Skeletal muscle tissue (tissue), 4 donors: ENCODE measurements around the gene WDR4. TPM values are rescaled to one million over a fixed set of nuclear protein-coding genes. Genes with fewer than 3 reads are reported as not detected.
"Not testable (repeated sequence)": the region's sequence is repeated elsewhere in the genome, so short reads cannot be mapped to it uniquely, and the experiment has no call there.

Experiments used
- H3K27ac ChIP-seq: one replicate; pipeline ENCODE4 v1.7.0; 2013; ENCODE audit warnings: mild to moderate bottlenecking, low read depth, low read length, inconsistent platforms
- H3K27me3 ChIP-seq, 3 donors: one replicate each; pipeline ENCODE4 v1.7.0; 2013; ENCODE audit warnings: low read length in 3 of 3; ENCODE audit not compliant: control insufficient read depth in 3 of 3, insufficient read depth in 3 of 3
- H3K36me3 ChIP-seq, 3 donors: one replicate each; pipeline ENCODE4 v1.7.0; 2013; ENCODE audit warnings: low read length in 3 of 3; ENCODE audit not compliant: control insufficient read depth in 3 of 3, insufficient read depth in 3 of 3
- H3K4me1 ChIP-seq, 3 donors: one replicate each; pipeline ENCODE4 v1.7.0; 2013; ENCODE audit warnings: low read length in 3 of 3, mild to moderate bottlenecking in 3 of 3; ENCODE audit not compliant: control insufficient read depth in 3 of 3, insufficient read depth in 3 of 3
- H3K4me3 ChIP-seq, 3 donors: one replicate each; pipeline ENCODE4 v1.7.0; 2013; ENCODE audit warnings: low read length in 3 of 3
- H3K9ac ChIP-seq, 3 donors: one replicate each; pipeline ENCODE4 v1.7.0; 2013; ENCODE audit warnings: low read length in 3 of 3, mild to moderate bottlenecking in 3 of 3, moderate library complexity in 2 of 3, low read depth in 1 of 3
- H3K9me3 ChIP-seq, 3 donors: one replicate each; pipeline ENCODE4 v1.7.0; 2013; ENCODE audit warnings: low read length in 3 of 3; ENCODE audit not compliant: control insufficient read depth in 3 of 3
- total RNA-seq: library from RNA; depleted of rRNA; stranded (reverse); fragments of >200 nt; gene quantifications from one replicate; pipeline ENCODE4 v1.2.3, GENCODE V29; 2014
- donor health status: Osteomylitis.

WDR4 gene
- total RNA-seq, 1 donor from 2014 or later: 8.4 TPM

GRCh38 chr21:42880352-42880751 lies 1.0 kb upstream of the WDR4 start:
- peak overlapping the region; percentile 74 to 99 (median 98) for H3K4me3 ChIP-seq
- H3K27me3 ChIP-seq: no peaks in the 10 kb centered on the region
- H3K36me3 ChIP-seq: peaks cover 3 to 7% (median 4%) of the 10 kb centered on the region in 3 donors
- no peaks in the 10 kb centered on the region for H3K9me3 ChIP-seq
- H3K9ac ChIP-seq: peak overlapping the region in 2 of 3 donors; percentile 77 to 89
- peak overlapping the region; percentile 69 for H3K27ac ChIP-seq
- H3K4me1 ChIP-seq: peaks cover 13 to 28% (median 15%) of the 10 kb centered on the region in 3 donors

- Histone ChIP-seq H3K36me3 (peaks cover 5 to 10% (median 7%) of the 10 kb centered on the region in 3 donors), H3K27ac (peak overlapping the region; percentile 69), H3K9me3 (no peaks in the 10 kb centered on the region), H3K9ac (peak overlapping the region; percentile 77 to 89 (median 89)), H3K4me3 (peak overlapping the region; percentile 74 to 99 (median 98)), H3K4me1 (peaks cover 13 to 28% (median 15%) of the 10 kb centered on the region in 3 donors), H3K27me3 (no peaks in the 10 kb centered on the region)
Measured at GRCh38 chr21:42878678-42878992, 704 bp downstream of the WDR4 start.

- not testable (repeated sequence) for H3K27me3 ChIP-seq, H3K9ac ChIP-seq, H3K27ac ChIP-seq, H3K4me3 ChIP-seq, H3K9me3 ChIP-seq
- Histone ChIP-seq H3K4me1 (peaks cover 13 to 28% (median 15%) of the 10 kb centered on the region in 3 donors), H3K36me3 (peaks cover 24 to 31% (median 30%) of the 10 kb centered on the region in 3 donors)
Measured at GRCh38 chr21:42875811-42876210, 3.5 kb downstream of the WDR4 start.

GRCh38 chr21:42873096-42873495 lies 6.2 kb downstream of the WDR4 start:
- H3K36me3 ChIP-seq: peaks cover 34 to 44% (median 43%) of the 10 kb centered on the region in 3 donors
- H3K4me3 ChIP-seq: no peak overlapping the region
- H3K27me3 ChIP-seq: no peaks in the 10 kb centered on the region
- H3K27ac ChIP-seq: no peak overlapping the region
- no peaks in the 10 kb centered on the region for H3K9me3 ChIP-seq
- no peak overlapping the region for H3K9ac ChIP-seq
- H3K4me1 ChIP-seq: peaks cover 2 to 3% (median 2%) of the 10 kb centered on the region in 3 donors

- no peaks in the 10 kb centered on the region for H3K9me3 ChIP-seq
- no peak overlapping the region for H3K27ac ChIP-seq
- H3K36me3 ChIP-seq: peaks cover 32 to 42% (median 35%) of the 10 kb centered on the region in 3 donors
- H3K9ac ChIP-seq: no peak overlapping the region
- H3K4me1 ChIP-seq: peaks cover 5 to 11% (median 8%) of the 10 kb centered on the region in 3 donors
- H3K27me3 ChIP-seq: no peaks in the 10 kb centered on the region
- H3K4me3 ChIP-seq: no peak overlapping the region
Measured at GRCh38 chr21:42868196-42868595, 11.1 kb downstream of the WDR4 start.

GRCh38 chr21:42865776-42866160 lies 13.6 kb downstream of the WDR4 start:
- Histone ChIP-seq H3K27me3 (no peaks in the 10 kb centered on the region), H3K9me3 (no peaks in the 10 kb centered on the region), H3K36me3 (peaks cover 29 to 35% (median 30%) of the 10 kb centered on the region in 3 donors), H3K4me3 (no peak overlapping the region), H3K9ac (peak overlapping the region in 2 of 3 donors; percentile 5 to 45), H3K27ac (peak overlapping the region; percentile 19), H3K4me1 (peaks cover 5 to 11% (median 8%) of the 10 kb centered on the region in 3 donors)

- H3K9me3 ChIP-seq: no peaks in the 10 kb centered on the region
- H3K27ac ChIP-seq: peak overlapping the region; percentile 19
- no peak overlapping the region for H3K4me3 ChIP-seq
- no peaks in the 10 kb centered on the region for H3K27me3 ChIP-seq
- H3K4me1 ChIP-seq: peaks cover 5 to 11% (median 8%) of the 10 kb centered on the region in 3 donors
- H3K9ac ChIP-seq: no peak overlapping the region
- peaks cover 30 to 36% (median 35%) of the 10 kb centered on the region in 3 donors for H3K36me3 ChIP-seq
Measured at GRCh38 chr21:42864815-42865775, 14.2 kb downstream of the WDR4 start.

GRCh38 chr21:42864286-42864685 lies 15.1 kb downstream of the WDR4 start:
- Histone ChIP-seq H3K27ac (no peak overlapping the region), H3K4me1 (peaks cover 5 to 11% (median 8%) of the 10 kb centered on the region in 3 donors), H3K36me3 (peaks cover 29 to 39% (median 38%) of the 10 kb centered on the region in 3 donors)

GRCh38 chr21:42863504-42863870 lies 15.9 kb downstream of the WDR4 start:
- no peaks in the 10 kb centered on the region for H3K9me3 ChIP-seq
- no peak overlapping the region for H3K9ac ChIP-seq
- peaks cover 5 to 11% (median 8%) of the 10 kb centered on the region in 3 donors for H3K4me1 ChIP-seq
- H3K4me3 ChIP-seq: no peak overlapping the region
- no peaks in the 10 kb centered on the region for H3K27me3 ChIP-seq
- peaks cover 27 to 39% (median 38%) of the 10 kb centered on the region in 3 donors for H3K36me3 ChIP-seq
- no peak overlapping the region for H3K27ac ChIP-seq

More at GRCh38 chr21:42864286-42864685, 15.1 kb downstream of the WDR4 start:
- no peaks in the 10 kb centered on the region for H3K27me3 ChIP-seq
- H3K9ac ChIP-seq: no peak overlapping the region
- no peaks in the 10 kb centered on the region for H3K9me3 ChIP-seq
- no peak overlapping the region for H3K4me3 ChIP-seq
